Right lobe of liver (tissue), 6 donors: ENCODE data around the gene EFNA4. TPM values are rescaled to one million over a fixed set of nuclear protein-coding genes. Genes with fewer than 3 reads are reported as not detected.

Experiments used
- ATAC-seq, 4 donors: fragments of 200-7000 bp; cut with Tn5 transposase; one replicate each; pipeline ENCODE4 v1.9.1; 2020; ENCODE audit warnings: mild to moderate bottlenecking in 4 of 4, moderate library complexity in 4 of 4
- DNase-seq, 3 donors: peaks; one replicate each; pipeline ENCODE4 v3.0.0-alpha.2; 2020
- H3K27ac ChIP-seq, 3 donors: fragments of 200-600 bp; one replicate each; pipeline ENCODE4 v1.8.0; 2022
- H3K27me3 ChIP-seq, 2 donors: fragments of 200-600 bp; one replicate each; pipeline ENCODE4 v1.8.0; 2022
- H3K36me3 ChIP-seq, 4 donors: fragments of 200-600 bp; sonication (generic) in 1 of 4; one replicate each; pipeline versions ENCODE4 v1.5.1 to v1.8.0; 2017 to 2022; ENCODE audit warnings: control low read depth in 1 of 4
- H3K4me1 ChIP-seq, 4 donors: fragments of 200-600 bp; sonication (generic) in 1 of 4; one replicate each; pipeline versions ENCODE4 v1.5.1 to v1.8.0; 2017 to 2022; ENCODE audit warnings: control low read depth in 1 of 4
- H3K4me3 ChIP-seq, 3 donors: fragments of 200-600 bp; one replicate each; pipeline ENCODE4 v1.8.0; 2022
- H3K9me3 ChIP-seq, 4 donors: fragments of 200-600 bp; sonication (generic) in 1 of 4; one replicate each; pipeline versions ENCODE4 v1.5.1 to v1.8.0; 2017 to 2022; ENCODE audit warnings: control low read depth in 1 of 4
- CTCF ChIP-seq, 4 donors: fragments of 200-600 bp in 3 of 4; fragments of 450-650 bp in 1 of 4; IDR thresholded peaks; one replicate each; pipeline versions ENCODE4 v1.5.1 to v1.8.0; 2016 to 2022; ENCODE audit warnings: antibody characterized with exemption in 4 of 4, mild to moderate bottlenecking in 2 of 4
- POLR2A ChIP-seq: fragments of 450-650 bp; IDR thresholded peaks from one replicate; pipeline ENCODE4 v1.6.1; 2017; ENCODE audit warnings: antibody characterized with exemption, mild to moderate bottlenecking
- WGBS: methylation state at CpG from one replicate; pipeline ENCODE4 v1.1.6; 2018; ENCODE audit warnings: low coverage, low lambda C conversion rate; ENCODE audit not compliant: insufficient coverage; ENCODE audit errors: missing lambda C conversion rate; 5-methylcytosine and 5-hydroxymethylcytosine counted together
- intact Hi-C, 2 donors: fragments of 100-400 bp; cut with DNase I; formaldehyde crosslinking; loops; one replicate each; pipeline versions ENCODE4 v1.11.2 to v1.14.1; 2022
- total RNA-seq, 6 experiments: library from RNA; depleted of rRNA in 2 of 6; stranded (reverse); fragments of >200 nt in 2 of 6; fragmentation: NEBNext Ultra II Directional in 3 of 6; extraction: Animal tissue kit (Norgen Biotek cat#: 25700) in 3 of 6; gene quantifications; one replicate each; pipeline versions ENCODE4 v1.1.0 to v1.2.4, GENCODE V29; 2016 to 2023
- donor health status: DM: no; HTN: yes; CAD: no.
- donor health status: DM: no; HTN: no; CAD: no.
- donor health status: DM: no; HTN: no; CAD: no.
- donor health status: DM: no; HTN: yes; CAD: no.
- donor health status: DM: no; HTN: yes; CAD: no.

EFNA4 gene
- total RNA-seq, 6 experiments from 2014 or later, result 2.3 to 6.4 (median 3.0) TPM

DNA sequence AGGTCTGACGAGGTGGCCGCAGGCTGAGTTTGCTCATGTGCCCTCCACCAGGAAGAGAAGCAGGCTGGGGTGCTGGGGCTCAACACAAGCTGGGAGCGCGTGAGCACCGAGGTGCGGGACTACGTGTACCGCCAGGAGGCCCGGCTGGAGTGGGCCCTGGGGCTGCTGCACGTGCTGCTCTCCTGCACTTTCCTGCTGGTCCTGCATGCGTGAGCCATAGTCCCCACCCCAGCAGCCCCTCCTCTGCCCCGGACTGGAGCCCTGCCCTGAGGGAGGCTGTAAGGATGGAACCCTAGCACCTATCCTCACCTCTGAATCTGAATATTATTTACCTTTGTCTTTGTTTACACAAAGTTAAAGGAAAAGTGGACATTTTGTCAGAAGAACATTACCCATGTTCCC lies 20.2 kb upstream of the EFNA4 start:
- ATAC-seq (peak; percentile 15 to 59 (median 40)), DNase-seq (peak in 2 of 3 donors; percentile 64 to 67)
- intact Hi-C loops, result no loop called here
- H3K4me1 ChIP-seq, result peaks cover 0 to 35% (median 11%) of the 10 kb centered on the region in 4 donors
- no peaks in the 10 kb centered on the region for H3K36me3 ChIP-seq
- no peaks in the 10 kb centered on the region for H3K27me3 ChIP-seq
- TF ChIP-seq CTCF (IDR thresholded peaks at IDR 0.05) (no peak), POLR2A (no peak)
- WGBS, result no CpG with 5 or more reads among the region's 12 CpGs
- H3K4me3 ChIP-seq, result no peak overlapping the region
- peak overlapping the region in 2 of 3 donors; percentile 43 to 65 for H3K27ac ChIP-seq
- no peaks in the 10 kb centered on the region for H3K9me3 ChIP-seq

DNA sequence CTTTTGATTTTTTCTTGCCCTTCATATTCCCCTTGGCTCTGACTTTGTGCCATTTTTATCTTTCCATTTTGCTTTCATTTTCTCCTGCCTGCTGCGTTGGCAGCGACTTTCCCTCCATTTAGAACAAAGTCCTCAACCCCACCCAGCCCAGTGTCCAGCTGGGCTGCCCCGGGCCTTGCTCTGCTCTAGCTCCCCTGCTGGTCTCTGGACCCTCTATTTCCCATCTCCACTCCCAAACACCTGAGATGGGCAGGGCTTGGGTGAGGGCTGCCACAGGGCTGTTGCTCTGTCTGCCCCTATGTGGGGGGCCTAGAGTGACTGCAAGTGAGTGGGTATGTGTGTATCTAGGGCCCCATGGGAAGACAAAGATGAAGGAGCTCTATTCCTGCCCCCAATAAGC lies 19.7 kb upstream of the EFNA4 start:
- DNase-seq (no peak), ATAC-seq (peak; percentile 20 to 62 (median 46))
- Histone ChIP-seq H3K4me1 (peaks cover 0 to 35% (median 11%) of the 10 kb centered on the region in 4 donors), H3K9me3 (no peaks in the 10 kb centered on the region), H3K27ac (peak overlapping the region in 2 of 3 donors; percentile 43 to 65), H3K27me3 (no peaks in the 10 kb centered on the region), H3K36me3 (no peaks in the 10 kb centered on the region), H3K4me3 (no peak overlapping the region)
- intact Hi-C loops, result no loop called here
- 14% methylated on average over 3 of the region's 3 CpGs for WGBS
- TF ChIP-seq CTCF (IDR thresholded peaks at IDR 0.05) (no peak), POLR2A (no peak)

DNA sequence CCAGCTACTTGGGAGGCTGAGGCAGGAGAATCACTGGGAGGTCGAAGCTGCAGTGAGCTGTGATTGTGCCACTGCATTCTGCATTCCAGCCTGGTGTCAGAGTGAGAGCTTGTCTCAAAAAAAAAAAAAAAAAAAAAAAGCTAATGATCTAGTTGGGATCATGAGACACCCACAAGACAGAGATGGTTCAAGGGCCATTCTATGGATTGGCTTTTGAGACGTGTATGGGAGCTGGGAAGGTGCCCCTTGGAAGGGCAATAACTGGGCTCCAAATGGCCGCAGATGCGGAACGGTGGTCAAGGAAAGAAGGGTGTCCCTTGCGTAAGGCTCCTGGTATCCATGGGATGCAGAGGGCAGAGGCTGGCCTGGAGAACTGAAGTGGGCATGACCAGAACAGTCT lies 19.2 kb upstream of the EFNA4 start:
- no peak for DNase-seq
- H3K27ac ChIP-seq, result peak overlapping the region; percentile 31 to 65 (median 32)
- intact Hi-C loops, result no loop called here

DNA sequence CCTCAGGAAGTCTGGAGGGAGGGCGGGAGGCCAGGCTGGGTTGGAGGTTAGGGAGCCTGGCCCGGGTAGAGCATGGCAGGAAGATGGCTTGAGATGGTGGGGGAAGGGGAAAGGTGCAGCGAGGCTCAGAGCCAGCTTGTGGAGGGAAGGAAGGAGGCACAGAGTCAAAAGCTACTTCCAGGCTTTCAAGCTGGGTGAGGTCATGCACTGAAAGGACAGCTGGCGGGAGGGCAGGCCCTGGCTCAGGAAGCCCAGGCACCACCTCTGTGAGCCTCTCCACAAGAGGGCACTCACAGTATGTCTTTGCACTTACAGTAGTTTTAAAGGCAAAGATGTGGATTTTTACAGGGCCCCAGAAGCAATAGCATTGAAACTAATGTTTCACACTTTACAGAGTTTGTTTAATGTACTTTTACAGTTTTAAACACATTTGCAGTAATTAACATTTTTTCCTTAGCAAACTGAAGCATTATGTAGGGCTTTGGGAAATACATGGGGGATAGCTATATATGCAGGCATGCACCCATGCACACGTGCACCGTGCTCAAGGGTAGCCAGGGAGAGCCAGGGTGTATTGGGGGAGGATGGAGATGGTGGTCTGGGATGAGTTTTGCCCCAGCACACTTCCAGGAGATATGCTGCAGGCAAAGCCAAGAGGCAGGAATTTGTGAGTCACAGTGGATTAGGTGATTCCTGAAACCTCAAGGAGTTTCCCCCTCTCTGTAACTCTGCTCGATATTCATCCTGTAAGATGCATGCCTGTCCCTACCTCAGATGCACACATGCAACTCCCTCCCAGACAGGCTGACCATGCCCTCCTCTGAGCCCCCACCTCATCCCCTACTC lies 18.5 kb upstream of the EFNA4 start:
- ATAC-seq (peak; percentile 85 to 95 (median 93)), DNase-seq (peak; percentile 81 to 89 (median 86))
- H3K9me3 ChIP-seq, result no peaks in the 10 kb centered on the region
- TF ChIP-seq CTCF (IDR thresholded peaks at IDR 0.05) (peak; percentile 75 to 88 (median 86)), POLR2A (no peak)
- H3K27ac ChIP-seq, result peak overlapping the region; percentile 31 to 65 (median 32)
- no peak overlapping the region for H3K4me3 ChIP-seq
- 7% methylated on average over 3 of the region's 7 CpGs for WGBS
- no peaks in the 10 kb centered on the region for H3K27me3 ChIP-seq
- H3K4me1 ChIP-seq, result peaks cover 0 to 33% (median 13%) of the 10 kb centered on the region in 4 donors
- H3K36me3 ChIP-seq, result no peaks in the 10 kb centered on the region
- intact Hi-C loops, result no loop called here

More for the DNA sequence above, 19.2 kb upstream of the EFNA4 start:
- Histone ChIP-seq H3K4me3 (no peak overlapping the region), H3K36me3 (no peaks in the 10 kb centered on the region), H3K27me3 (no peaks in the 10 kb centered on the region), H3K4me1 (peaks cover 0 to 29% (median 11%) of the 10 kb centered on the region in 4 donors), H3K9me3 (no peaks in the 10 kb centered on the region)
- 88% methylated on average over 6 of the region's 6 CpGs for WGBS
- no peak for TF ChIP-seq CTCF (IDR thresholded peaks at IDR 0.05)
- TF ChIP-seq POLR2A, result no peak
- no peak for ATAC-seq
